IMR-90 (cell line): ENCODE data around the gene MYOF. TPM values are rescaled to one million over a fixed set of nuclear protein-coding genes. Genes with fewer than 3 reads are reported as not detected.

Source experiments
- ATAC-seq: fragments of 200-7000 bp; cut with Tn5 transposase; 2 replicates; pipeline ENCODE4 v1.9.1; 2020; ENCODE audit warnings: low read depth, mild to moderate bottlenecking, moderate library complexity
- BruUV-seq: library from RNA; stranded (reverse); fragments of 400-500 nt; replicated peaks from 2 replicates; lab custom pipeline; 2021; lab: Mats Ljungman, UMichigan
- CTCF ChIA-PET: fragments of 300-600 bp; formaldehyde crosslinking; extraction: SDS; loops from one replicate; lab custom pipeline; 2021; ENCODE audit warnings: antibody characterized with exemption; lab: Yijun Ruan, JAX
- POLR2A ChIA-PET: fragments of 300-600 bp; sonication (Branson Sonifier 250); formaldehyde crosslinking; loops from one replicate; lab custom pipeline; 2022; ENCODE audit warnings: antibody characterized with exemption; ENCODE audit not compliant: unreplicated experiment; lab: Charles Lee
- DNase-seq: peaks from one replicate; pipeline ENCODE4 v3.0.0; 2013
- H2AFZ ChIP-seq: replicated peaks from 2 replicates; pipeline ENCODE3; 2013; ENCODE audit warnings: low read length, mild to moderate bottlenecking; ENCODE audit not compliant: poor library complexity
- H2AK5ac ChIP-seq: 2 replicates; pipeline ENCODE4 v1.6.1; 2013; ENCODE audit warnings: low read depth, low read length, inconsistent platforms
- H2AK9ac ChIP-seq: replicated peaks from 2 replicates; pipeline ENCODE3; 2013; ENCODE audit warnings: mild to moderate bottlenecking, low read depth, low read length, moderate library complexity; ENCODE audit not compliant: poor library complexity
- H2BK120ac ChIP-seq: 2 replicates; pipeline ENCODE4 v1.6.1; 2013; ENCODE audit warnings: low read depth, low read length, inconsistent platforms
- H2BK15ac ChIP-seq: 3 replicates; pipeline ENCODE4 v1.6.1; 2013; ENCODE audit warnings: low read depth, low read length, inconsistent platforms
- H2BK20ac ChIP-seq: 2 replicates; pipeline ENCODE4 v1.6.1; 2013; ENCODE audit warnings: low read depth, mild to moderate bottlenecking, inconsistent platforms, low read length, moderate library complexity
- H2BK5ac ChIP-seq: 2 replicates; pipeline ENCODE4 v1.6.1; 2013; ENCODE audit warnings: mild to moderate bottlenecking, low read depth, low read length, inconsistent platforms; ENCODE audit not compliant: poor library complexity, severe bottlenecking
- H3K14ac ChIP-seq: replicated peaks from 2 replicates; pipeline ENCODE4 v1.6.1; 2013; ENCODE audit warnings: low read depth, low read length, inconsistent platforms
- H3K18ac ChIP-seq: 2 replicates; pipeline ENCODE4 v1.6.1; 2013; ENCODE audit warnings: low read depth, low read length, control low read depth
- H3K23ac ChIP-seq: 2 replicates; pipeline ENCODE4 v1.6.1; 2013; ENCODE audit warnings: low read depth, low read length, inconsistent platforms
- H3K27ac ChIP-seq: 2 replicates; pipeline ENCODE4 v1.5.1; 2013; ENCODE audit warnings: mild to moderate bottlenecking, control low read depth, low read length; ENCODE audit not compliant: insufficient read depth
- H3K27me3 ChIP-seq: 2 replicates; pipeline ENCODE4 v1.6.1; 2013; ENCODE audit warnings: low read length; ENCODE audit not compliant: control insufficient read depth, insufficient read depth
- H3K36me3 ChIP-seq: 2 replicates; pipeline ENCODE4 v1.6.1; 2013; ENCODE audit warnings: low read length, mixed read lengths; ENCODE audit not compliant: control insufficient read depth, insufficient read depth
- H3K4ac ChIP-seq: 2 replicates; pipeline ENCODE4 v1.6.1; 2013; ENCODE audit warnings: low read depth, low read length, inconsistent platforms
- H3K4me1 ChIP-seq: 2 replicates; pipeline ENCODE4 v1.6.1; 2013; ENCODE audit warnings: low read length, mixed read lengths; ENCODE audit not compliant: control insufficient read depth, insufficient read depth
- H3K4me2 ChIP-seq: 2 replicates; pipeline ENCODE4 v1.6.1; 2013; ENCODE audit warnings: low read depth, mild to moderate bottlenecking, control low read depth, low read length, moderate library complexity
- H3K4me3 ChIP-seq: 2 replicates; pipeline ENCODE4 v1.5.1; 2013; ENCODE audit warnings: low read depth, mild to moderate bottlenecking, control low read depth, low read length, moderate library complexity; ENCODE audit not compliant: insufficient read depth
- H3K56ac ChIP-seq: 2 replicates; pipeline ENCODE4 v1.6.1; 2013; ENCODE audit warnings: low read length, inconsistent platforms; ENCODE audit not compliant: insufficient read depth; ENCODE audit errors: extremely low read depth
- H3K79me1 ChIP-seq, 2 experiments: 2 replicates each; pipeline ENCODE4 v1.6.1; 2013; ENCODE audit warnings: low read length in 2 of 2, inconsistent platforms in 1 of 2, low read depth in 1 of 2
- H3K9ac ChIP-seq: 2 replicates; pipeline ENCODE4 v1.6.1; 2013; ENCODE audit warnings: low read depth, low read length, control low read depth
- H3K9me1 ChIP-seq: 2 replicates; pipeline ENCODE4 v1.6.1; 2013; ENCODE audit warnings: low read length, inconsistent platforms; ENCODE audit not compliant: insufficient read depth
- H3K9me3 ChIP-seq: 2 replicates; pipeline ENCODE4 v1.6.1; 2013; ENCODE audit warnings: low read length; ENCODE audit not compliant: control insufficient read depth, insufficient read depth
- H4K20me1 ChIP-seq: 2 replicates; pipeline ENCODE4 v1.6.1; 2013; ENCODE audit warnings: low read length, inconsistent platforms; ENCODE audit not compliant: insufficient read depth
- H4K5ac ChIP-seq: 2 replicates; pipeline ENCODE4 v1.6.1; 2013; ENCODE audit warnings: mild to moderate bottlenecking, low read depth, low read length, control low read depth
- H4K8ac ChIP-seq, 2 experiments: 2 replicates each; pipeline ENCODE4 v1.6.1; 2013; ENCODE audit warnings: low read depth in 2 of 2, low read length in 2 of 2, control low read depth in 1 of 2, inconsistent platforms in 1 of 2
- H4K91ac ChIP-seq: 2 replicates; pipeline ENCODE4 v1.6.1; 2013; ENCODE audit warnings: low read depth, low read length, inconsistent platforms; ENCODE audit not compliant: insufficient read depth
- CTCF ChIP-seq: conservative IDR thresholded peaks from 2 replicates; pipeline ENCODE4 v1.5.1; 2012; ENCODE audit warnings: mild to moderate bottlenecking, low read depth, low read length, improper control_type of control experiment
- MAZ ChIP-seq: IDR thresholded peaks from 2 replicates; pipeline ENCODE4 v1.6.1; 2012; ENCODE audit warnings: low read depth, mild to moderate bottlenecking, low read length, improper control_type of control experiment, moderate library complexity, borderline replicate concordance
- RCOR1 ChIP-seq: IDR thresholded peaks from 2 replicates; pipeline ENCODE4 v1.6.1; 2012; ENCODE audit warnings: mild to moderate bottlenecking, low read length, improper control_type of control experiment; ENCODE audit not compliant: insufficient replicate concordance
- WGBS, 2 experiments: methylation state at CpG; one replicate each; pipeline versions ENCODE4 v1.1.5 to v1.1.7; 2013; ENCODE audit warnings: missing lambda C conversion rate in 2 of 2; ENCODE audit not compliant: insufficient read length in 1 of 2; ENCODE audit errors: extremely low coverage in 2 of 2; 5-methylcytosine and 5-hydroxymethylcytosine counted together
- dilution Hi-C: fragments of 300-500 bp; cut with HindIII; formaldehyde crosslinking; loops from one replicate; pipeline ENCODE4 v1.14.3; 2018; ENCODE audit warnings: low sequenced_read_pairs; ENCODE audit not compliant: unreplicated experiment
- in situ Hi-C: fragments of 300-500 bp; cut with MboI; formaldehyde crosslinking; loops from 3 replicates; pipeline ENCODE4 v1.14.3; 2019; ENCODE audit warnings: low sequenced_read_pairs, inconsistent platforms, mixed read lengths
- intact Hi-C: fragments of 100-400 bp; cut with micrococcal nuclease; formaldehyde crosslinking; loops from 2 replicates; pipeline ENCODE4 v1.10.0; 2022
- polyA plus RNA-seq, 3 experiments: library from polyadenylated mRNA; depleted of rRNA; stranded (reverse); fragments of >200 nt; gene quantifications; 2 replicates each; pipeline ENCODE4 v1.2.3, GENCODE V29; 2012; ENCODE audit warnings: low replicate concordance in 1 of 3
- total RNA-seq: library from RNA; depleted of rRNA; stranded (reverse); fragments of >200 nt; gene quantifications from 2 replicates; pipeline ENCODE4 v1.2.3, GENCODE V29; 2012

MYOF gene
- total and polyA plus RNA-seq, 2 of the 4 experiments (the other 2 are of a cell fraction) = 221 to 281 TPM

- POLR2A ChIA-PET = no interaction called here
Observed at GRCh38 chr10:93514521-93514920, 32.4 kb upstream of the MYOF start.

More at GRCh38 chr10:93514521-93514920, 32.4 kb upstream of the MYOF start:
- Histone ChIP-seq H4K91ac (no peak overlapping the region), H3K4ac (no peak overlapping the region), H3K27me3 (no peaks in the 10 kb centered on the region), H4K5ac (no peak overlapping the region), H2AFZ (peak overlapping the region; percentile 49), H2AK5ac (no peak overlapping the region), H2AK9ac (peak overlapping the region; percentile 33), H2BK15ac (no peak overlapping the region; the same call in 2 of the 3 replicates), H4K8ac (no peak overlapping the region), H3K4me2 (no peak overlapping the region), H3K4me1 (peaks cover 5% of the 10 kb centered on the region), H2BK20ac (no peak overlapping the region), H3K56ac (no peak overlapping the region), H2BK120ac (no peak overlapping the region), H4K20me1 (no peaks in the 10 kb centered on the region), H2BK5ac (no peak overlapping the region), H3K18ac (no peak overlapping the region; the same call in 1 of the 2 replicates), H3K14ac (peak overlapping the region; percentile 52; the same call in 1 of the 2 replicates), H3K27ac (no peak overlapping the region), H3K9me3 (no peaks in the 10 kb centered on the region), H3K4me3 (no peak overlapping the region), H3K9ac (no peak overlapping the region), H3K9me1 (peaks cover 3% of the 10 kb centered on the region; the same call in 1 of the 2 replicates), H3K79me1 (peaks cover 4 to 8% of the 10 kb centered on the region in 2 experiments; a peak in 2 of 4 replicates), H3K23ac (no peak overlapping the region), H3K36me3 (peaks cover 5% of the 10 kb centered on the region; the same call in 1 of the 2 replicates)
- intact Hi-C loops = no loop called here
- CTCF ChIA-PET = interaction anchor here (0.7 kb wide), 1 partner anchor 158 kb away, joined by 3 read pairs; no protein-coding TSS in a partner anchor
- TF ChIP-seq MAZ (no peak), CTCF (no peak), RCOR1 (no peak)
- no TSS peak for BruUV-seq
- ATAC-seq = no peak
- WGBS, 2 experiments = no CpG with 5 or more reads among the region's 4 CpGs
- in situ Hi-C loops = loop anchor here (10.0 to 25.0 kb wide), 2 partner anchors 430 to 627 kb away; no protein-coding TSS in a partner anchor
- dilution Hi-C loops = no loop called here
- DNase-seq = peak; percentile 20
